Right lobe of liver (tissue), 4 donors: Measurements from ENCODE around the gene EXOC8.

Experiments
- CTCF ChIP-seq, 4 donors: fragments of 200-600 bp in 3 of 4; fragments of 450-650 bp in 1 of 4; IDR thresholded peaks; one replicate each; pipeline versions ENCODE4 v1.5.1 to v1.8.0; 2016 to 2022; ENCODE audit warnings: antibody characterized with exemption in 4 of 4, mild to moderate bottlenecking in 2 of 4
- POLR2A ChIP-seq: fragments of 450-650 bp; IDR thresholded peaks from one replicate; pipeline ENCODE4 v1.6.1; 2017; ENCODE audit warnings: antibody characterized with exemption, mild to moderate bottlenecking
- donor health status: DM: no; HTN: no; CAD: no.
- donor health status: DM: no; HTN: no; CAD: no.
- donor health status: DM: no; HTN: yes; CAD: no.

GRCh38 chr1:231295938-231296337 lies 41.7 kb downstream of the EXOC8 start:
- TF ChIP-seq CTCF (IDR thresholded peaks at IDR 0.05) (no peak), POLR2A (no peak)
